ENCODE results near the gene ICAM4. TPM values are rescaled to one million over a fixed set of nuclear protein-coding genes. Genes with fewer than 3 reads are reported as not detected.

The ICAM4 gene
- total and polyA plus RNA-seq, 2 of the 13 experiments (the other 11 are each of a cell fraction or from before 2014, with no cell fraction given): 2.9 to 4.0 TPM

GRCh38 chr19:10251792-10252694 is 34.7 kb upstream of the ICAM4 start, which contains the start of gene MRPL4 (continued):
- TF ChIP-seq ATF2 (CRISPR knock-in tag; IDR thresholded peaks at IDR 0.05): no peak
- peak; percentile 52; the same call in 1 of the 2 replicates for TF ChIP-seq GATAD2A (CRISPR knock-in tag; IDR thresholded peaks at IDR 0.05)
- peak; percentile 99 for TF ChIP-seq HDAC1 (CRISPR knock-in tag; IDR thresholded peaks at IDR 0.05)
- TF ChIP-seq ZNF513 (CRISPR knock-in tag; conservative IDR thresholded peaks at IDR 0.05): no peak
- TF ChIP-seq ZNF609 (CRISPR knock-in tag; IDR thresholded peaks at IDR 0.05; ENCODE audit: borderline replicate concordance): no peak
- no peak for TF ChIP-seq HDAC6 (IDR thresholded peaks at IDR 0.05; ENCODE audit: low read depth, low read length)
- TF ChIP-seq UBTF (CRISPR knock-in tag; IDR thresholded peaks at IDR 0.05): peak; percentile 78
- no peak for TF ChIP-seq ZNF512B (CRISPR knock-in tag; IDR thresholded peaks at IDR 0.05; ENCODE audit: borderline replicate concordance)
- no peak for TF ChIP-seq KLF15 (CRISPR knock-in tag; IDR thresholded peaks at IDR 0.05; ENCODE audit: borderline replicate concordance)
